Measurements from ENCODE around the gene SLC5A7. TPM values are rescaled to one million over a fixed set of nuclear protein-coding genes. Genes with fewer than 3 reads are reported as not detected.

The SLC5A7 gene
- polyA plus RNA-seq, 2 of the 4 experiments (the other 2 are of a cell fraction) = not detected

GRCh38 chr2:108013305-108013704 lies 27.0 kb downstream of the SLC5A7 start:
- Histone ChIP-seq H3K4me1 (no peaks in the 10 kb centered on the region), H3K9me3 (peaks cover 22% of the 10 kb centered on the region; the same call in 2 of the 3 replicates), H3K4me2 (no peak overlapping the region), H3K27ac (no peak overlapping the region), H3K4me3 (no peak overlapping the region)
- TF ChIP-seq RFX5 (IDR thresholded peaks at IDR 0.05) = no peak
- no peak for TF ChIP-seq EHF (CRISPR knock-in tag; IDR thresholded peaks at IDR 0.05)
- TF ChIP-seq ZC3H11A (IDR thresholded peaks at IDR 0.05) = no peak
- POLR2A ChIA-PET = no interaction called here
- FAIRE-seq (no peak), DNase-seq (ENCODE audit: low read depth in 1 of 2, low spot score in 1 of 2) (no peak), ATAC-seq (no peak)
- CTCF ChIA-PET = no interaction called here
- WGBS (ENCODE audit: missing lambda C conversion rate) = 4% methylated on average over 1 of the region's 1 CpG

DNA sequence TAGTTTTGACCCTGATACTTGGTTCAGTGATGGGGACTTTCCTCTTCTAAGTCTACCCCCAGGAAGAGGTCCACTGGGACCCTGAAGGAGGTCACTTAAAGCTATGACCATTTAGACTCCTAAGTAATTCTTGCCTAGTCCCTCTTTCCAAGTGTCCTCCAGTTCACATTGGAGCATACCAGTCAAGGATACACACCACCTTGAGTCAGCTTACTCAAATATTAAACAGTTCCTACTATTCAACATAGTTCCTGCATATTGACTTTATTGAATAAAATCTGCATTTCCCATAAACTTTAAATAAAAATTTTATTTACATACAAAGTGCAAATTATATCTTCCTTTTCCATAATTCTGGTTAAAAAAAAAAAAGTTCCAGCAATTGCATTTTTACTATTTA lies 36.3 kb downstream of the SLC5A7 start:
- Histone ChIP-seq H3K4me3 (no peak overlapping the region), H3K27ac (no peak overlapping the region), H3K4me2 (no peak overlapping the region), H3K9me3 (no peaks in the 10 kb centered on the region), H3K4me1 (no peaks in the 10 kb centered on the region)
- TF ChIP-seq, protein P1, sequence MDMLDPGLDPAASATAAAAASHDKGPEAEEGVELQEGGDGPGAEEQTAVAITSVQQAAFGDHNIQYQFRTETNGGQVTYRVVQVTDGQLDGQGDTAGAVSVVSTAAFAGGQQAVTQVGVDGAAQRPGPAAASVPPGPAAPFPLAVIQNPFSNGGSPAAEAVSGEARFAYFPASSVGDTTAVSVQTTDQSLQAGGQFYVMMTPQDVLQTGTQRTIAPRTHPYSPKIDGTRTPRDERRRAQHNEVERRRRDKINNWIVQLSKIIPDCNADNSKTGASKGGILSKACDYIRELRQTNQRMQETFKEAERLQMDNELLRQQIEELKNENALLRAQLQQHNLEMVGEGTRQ (IDR thresholded peaks at IDR 0.05) = no peak
- no peak for TF ChIP-seq ELK1 (IDR thresholded peaks at IDR 0.05; ENCODE audit: low read depth, low read length)
- no peak for TF ChIP-seq ZSCAN20 (CRISPR knock-in tag; IDR thresholded peaks at IDR 0.05)
- TF ChIP-seq NFE2L2 (conservative IDR thresholded peaks at IDR 0.05; ENCODE audit: low read length) = no peak
- TF ChIP-seq, protein P2, sequence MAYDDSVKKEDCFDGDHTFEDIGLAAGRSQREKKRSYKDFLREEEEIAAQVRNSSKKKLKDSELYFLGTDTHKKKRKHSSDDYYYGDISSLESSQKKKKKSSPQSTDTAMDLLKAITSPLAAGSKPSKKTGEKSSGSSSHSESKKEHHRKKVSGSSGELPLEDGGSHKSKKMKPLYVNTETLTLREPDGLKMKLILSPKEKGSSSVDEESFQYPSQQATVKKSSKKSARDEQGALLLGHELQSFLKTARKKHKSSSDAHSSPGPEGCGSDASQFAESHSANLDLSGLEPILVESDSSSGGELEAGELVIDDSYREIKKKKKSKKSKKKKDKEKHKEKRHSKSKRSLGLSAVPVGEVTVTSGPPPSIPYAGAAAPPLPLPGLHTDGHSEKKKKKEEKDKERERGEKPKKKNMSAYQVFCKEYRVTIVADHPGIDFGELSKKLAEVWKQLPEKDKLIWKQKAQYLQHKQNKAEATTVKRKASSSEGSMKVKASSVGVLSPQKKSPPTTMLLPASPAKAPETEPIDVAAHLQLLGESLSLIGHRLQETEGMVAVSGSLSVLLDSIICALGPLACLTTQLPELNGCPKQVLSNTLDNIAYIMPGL (CRISPR knock-in tag; IDR thresholded peaks at IDR 0.05; ENCODE audit: borderline replicate concordance) = no peak
- TF ChIP-seq KDM5A (IDR thresholded peaks at IDR 0.05) = no peak
- no peak for TF ChIP-seq PHF8 (IDR thresholded peaks at IDR 0.05; ENCODE audit: borderline replicate concordance, low read depth)
- no peak for TF ChIP-seq POLR2A (IDR thresholded peaks at IDR 0.05; ENCODE audit: low read length)
- TF ChIP-seq, protein P3, sequence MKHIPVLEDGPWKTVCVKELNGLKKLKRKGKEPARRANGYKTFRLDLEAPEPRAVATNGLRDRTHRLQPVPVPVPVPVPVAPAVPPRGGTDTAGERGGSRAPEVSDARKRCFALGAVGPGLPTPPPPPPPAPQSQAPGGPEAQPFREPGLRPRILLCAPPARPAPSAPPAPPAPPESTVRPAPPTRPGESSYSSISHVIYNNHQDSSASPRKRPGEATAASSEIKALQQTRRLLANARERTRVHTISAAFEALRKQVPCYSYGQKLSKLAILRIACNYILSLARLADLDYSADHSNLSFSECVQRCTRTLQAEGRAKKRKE (CRISPR knock-in tag; IDR thresholded peaks at IDR 0.05; ENCODE audit: low read depth) = no peak
- TF ChIP-seq, protein P4, sequence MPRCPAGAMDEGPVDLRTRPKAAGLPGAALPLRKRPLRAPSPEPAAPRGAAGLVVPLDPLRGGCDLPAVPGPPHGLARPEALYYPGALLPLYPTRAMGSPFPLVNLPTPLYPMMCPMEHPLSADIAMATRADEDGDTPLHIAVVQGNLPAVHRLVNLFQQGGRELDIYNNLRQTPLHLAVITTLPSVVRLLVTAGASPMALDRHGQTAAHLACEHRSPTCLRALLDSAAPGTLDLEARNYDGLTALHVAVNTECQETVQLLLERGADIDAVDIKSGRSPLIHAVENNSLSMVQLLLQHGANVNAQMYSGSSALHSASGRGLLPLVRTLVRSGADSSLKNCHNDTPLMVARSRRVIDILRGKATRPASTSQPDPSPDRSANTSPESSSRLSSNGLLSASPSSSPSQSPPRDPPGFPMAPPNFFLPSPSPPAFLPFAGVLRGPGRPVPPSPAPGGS (IDR thresholded peaks at IDR 0.05) = no peak
- TF ChIP-seq, protein P5, sequence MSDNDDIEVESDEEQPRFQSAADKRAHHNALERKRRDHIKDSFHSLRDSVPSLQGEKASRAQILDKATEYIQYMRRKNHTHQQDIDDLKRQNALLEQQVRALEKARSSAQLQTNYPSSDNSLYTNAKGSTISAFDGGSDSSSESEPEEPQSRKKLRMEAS (IDR thresholded peaks at IDR 0.05) = no peak
- no peak for TF ChIP-seq RAD21 (conservative IDR thresholded peaks at IDR 0.05 in 1 of 2, IDR thresholded peaks at IDR 0.05 in 1 of 2)
- no peak for TF ChIP-seq RARB (CRISPR knock-in tag; IDR thresholded peaks at IDR 0.05)
- TF ChIP-seq SREBF2 (IDR thresholded peaks at IDR 0.05) = no peak
- no peak for TF ChIP-seq E2F6 (IDR thresholded peaks at IDR 0.05; ENCODE audit: borderline replicate concordance, low read depth)
- TF ChIP-seq FOSB (CRISPR knock-in tag; IDR thresholded peaks at IDR 0.05) = no peak
- no peak for TF ChIP-seq ZNF302 (CRISPR knock-in tag; IDR thresholded peaks at IDR 0.05)
- no peak for TF ChIP-seq HDAC2 (IDR thresholded peaks at IDR 0.05)
- DNase-seq (ENCODE audit: low read depth in 1 of 2, low spot score in 1 of 2) = no peak
- ChIA-PET CTCF (interaction anchor here (0.6 kb wide), 1 partner anchor 110 kb away, joined by 3 read pairs; no protein-coding TSS in a partner anchor), POLR2A (no interaction called here)
- FAIRE-seq = no peak
- ATAC-seq = no peak

All from A549 (cell line).